C4-2B (cell line): ENCODE measurements around the gene KIF20B.

ENCODE experiments used
- CTCF ChIP-seq: fragments of 450-650 bp; conservative IDR thresholded peaks from 2 replicates; pipeline ENCODE4 v1.5.1; 2017; ENCODE audit warnings: mild to moderate bottlenecking
- ZFX ChIP-seq: fragments of 450-650 bp; IDR thresholded peaks from 2 replicates; pipeline ENCODE4 v1.6.1; 2017

- no peak for TF ChIP-seq CTCF
- TF ChIP-seq ZFX, result no peak
These were observed 6.1 kb upstream of the KIF20B start for GRCh38 chr10:89695307-89695706.
